Right lobe of liver (tissue), 6 donors: Measurements from ENCODE around the gene ATG5. TPM values are rescaled to one million over a fixed set of nuclear protein-coding genes. Genes with fewer than 3 reads are reported as not detected.

Source experiments
- ATAC-seq, 4 donors: fragments of 200-7000 bp; cut with Tn5 transposase; one replicate each; pipeline ENCODE4 v1.9.1; 2020; ENCODE audit warnings: mild to moderate bottlenecking in 4 of 4, moderate library complexity in 4 of 4
- DNase-seq, 3 donors: peaks; one replicate each; pipeline ENCODE4 v3.0.0-alpha.2; 2020
- H3K27ac ChIP-seq, 3 donors: fragments of 200-600 bp; one replicate each; pipeline ENCODE4 v1.8.0; 2022
- H3K27me3 ChIP-seq, 2 donors: fragments of 200-600 bp; one replicate each; pipeline ENCODE4 v1.8.0; 2022
- H3K36me3 ChIP-seq, 4 donors: fragments of 200-600 bp; sonication (generic) in 1 of 4; one replicate each; pipeline versions ENCODE4 v1.5.1 to v1.8.0; 2017 to 2022; ENCODE audit warnings: control low read depth in 1 of 4
- H3K4me1 ChIP-seq, 4 donors: fragments of 200-600 bp; sonication (generic) in 1 of 4; one replicate each; pipeline versions ENCODE4 v1.5.1 to v1.8.0; 2017 to 2022; ENCODE audit warnings: control low read depth in 1 of 4
- H3K4me3 ChIP-seq, 3 donors: fragments of 200-600 bp; one replicate each; pipeline ENCODE4 v1.8.0; 2022
- H3K9me3 ChIP-seq, 4 donors: fragments of 200-600 bp; sonication (generic) in 1 of 4; one replicate each; pipeline versions ENCODE4 v1.5.1 to v1.8.0; 2017 to 2022; ENCODE audit warnings: control low read depth in 1 of 4
- POLR2A ChIP-seq: fragments of 450-650 bp; IDR thresholded peaks from one replicate; pipeline ENCODE4 v1.6.1; 2017; ENCODE audit warnings: antibody characterized with exemption, mild to moderate bottlenecking
- WGBS: methylation state at CpG from one replicate; pipeline ENCODE4 v1.1.6; 2018; ENCODE audit warnings: low coverage, low lambda C conversion rate; ENCODE audit not compliant: insufficient coverage; ENCODE audit errors: missing lambda C conversion rate; 5-methylcytosine and 5-hydroxymethylcytosine counted together
- intact Hi-C, 2 donors: fragments of 100-400 bp; cut with DNase I; formaldehyde crosslinking; loops; one replicate each; pipeline versions ENCODE4 v1.11.2 to v1.14.1; 2022
- total RNA-seq, 6 experiments: library from RNA; depleted of rRNA in 2 of 6; stranded (reverse); fragments of >200 nt in 2 of 6; fragmentation: NEBNext Ultra II Directional in 3 of 6; extraction: Animal tissue kit (Norgen Biotek cat#: 25700) in 3 of 6; gene quantifications; one replicate each; pipeline versions ENCODE4 v1.1.0 to v1.2.4, GENCODE V29; 2016 to 2023
- TF ChIP-seq, protein P1 (sequence below), 4 donors: fragments of 200-600 bp in 3 of 4; fragments of 450-650 bp in 1 of 4; IDR thresholded peaks; one replicate each; pipeline versions ENCODE4 v1.5.1 to v1.8.0; 2016 to 2022; ENCODE audit warnings: antibody characterized with exemption in 4 of 4, mild to moderate bottlenecking in 2 of 4
- donor health status: DM: no; HTN: yes; CAD: no.
- donor health status: DM: no; HTN: no; CAD: no.
- donor health status: DM: no; HTN: no; CAD: no.
- donor health status: DM: no; HTN: yes; CAD: no.
- donor health status: DM: no; HTN: yes; CAD: no.

The ATG5 gene
- total RNA-seq, 6 experiments from 2014 or later = 12.8 to 27.8 (median 16.3) TPM

- intact Hi-C loops = no loop called here
- Histone ChIP-seq H3K4me1 (no peaks in the 10 kb centered on the region), H3K27me3 (no peaks in the 10 kb centered on the region), H3K36me3 (no peaks in the 10 kb centered on the region), H3K4me3 (no peak overlapping the region), H3K27ac (no peak overlapping the region), H3K9me3 (no peaks in the 10 kb centered on the region)
- WGBS = 86% methylated on average over 4 of the region's 4 CpGs
- ATAC-seq (no peak), DNase-seq (no peak)
- no peak for TF ChIP-seq POLR2A
- TF ChIP-seq, protein P1, sequence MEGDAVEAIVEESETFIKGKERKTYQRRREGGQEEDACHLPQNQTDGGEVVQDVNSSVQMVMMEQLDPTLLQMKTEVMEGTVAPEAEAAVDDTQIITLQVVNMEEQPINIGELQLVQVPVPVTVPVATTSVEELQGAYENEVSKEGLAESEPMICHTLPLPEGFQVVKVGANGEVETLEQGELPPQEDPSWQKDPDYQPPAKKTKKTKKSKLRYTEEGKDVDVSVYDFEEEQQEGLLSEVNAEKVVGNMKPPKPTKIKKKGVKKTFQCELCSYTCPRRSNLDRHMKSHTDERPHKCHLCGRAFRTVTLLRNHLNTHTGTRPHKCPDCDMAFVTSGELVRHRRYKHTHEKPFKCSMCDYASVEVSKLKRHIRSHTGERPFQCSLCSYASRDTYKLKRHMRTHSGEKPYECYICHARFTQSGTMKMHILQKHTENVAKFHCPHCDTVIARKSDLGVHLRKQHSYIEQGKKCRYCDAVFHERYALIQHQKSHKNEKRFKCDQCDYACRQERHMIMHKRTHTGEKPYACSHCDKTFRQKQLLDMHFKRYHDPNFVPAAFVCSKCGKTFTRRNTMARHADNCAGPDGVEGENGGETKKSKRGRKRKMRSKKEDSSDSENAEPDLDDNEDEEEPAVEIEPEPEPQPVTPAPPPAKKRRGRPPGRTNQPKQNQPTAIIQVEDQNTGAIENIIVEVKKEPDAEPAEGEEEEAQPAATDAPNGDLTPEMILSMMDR (IDR thresholded peaks at IDR 0.05) = no peak
Observed at GRCh38 chr6:106162921-106163320, 162.6 kb downstream of the ATG5 start.

GRCh38 chr6:106161893-106162292, 163.7 kb downstream of the ATG5 start:
- no peak for DNase-seq
- intact Hi-C loops = no loop called here
- no peak for ATAC-seq
- no peak overlapping the region for H3K27ac ChIP-seq
- no peaks in the 10 kb centered on the region for H3K27me3 ChIP-seq
- no peak overlapping the region for H3K4me3 ChIP-seq
- no CpG with 5 or more reads among the region's 2 CpGs for WGBS
- TF ChIP-seq POLR2A = no peak
- TF ChIP-seq, protein P1 (IDR thresholded peaks at IDR 0.05) = no peak
- no peaks in the 10 kb centered on the region for H3K36me3 ChIP-seq
- H3K4me1 ChIP-seq = no peaks in the 10 kb centered on the region
- no peaks in the 10 kb centered on the region for H3K9me3 ChIP-seq

GRCh38 chr6:106161311-106161874, 164.2 kb downstream of the ATG5 start:
- no peaks in the 10 kb centered on the region for H3K9me3 ChIP-seq
- no peak overlapping the region for H3K4me3 ChIP-seq
- no peak for ATAC-seq
- H3K4me1 ChIP-seq = no peaks in the 10 kb centered on the region
- DNase-seq = no peak
- WGBS = 69% methylated on average over 3 of the region's 3 CpGs
- H3K36me3 ChIP-seq = no peaks in the 10 kb centered on the region
- H3K27me3 ChIP-seq = no peaks in the 10 kb centered on the region
- intact Hi-C loops = no loop called here
- no peak overlapping the region for H3K27ac ChIP-seq
- no peak for TF ChIP-seq POLR2A
- TF ChIP-seq, protein P1 (IDR thresholded peaks at IDR 0.05) = no peak

DNA sequence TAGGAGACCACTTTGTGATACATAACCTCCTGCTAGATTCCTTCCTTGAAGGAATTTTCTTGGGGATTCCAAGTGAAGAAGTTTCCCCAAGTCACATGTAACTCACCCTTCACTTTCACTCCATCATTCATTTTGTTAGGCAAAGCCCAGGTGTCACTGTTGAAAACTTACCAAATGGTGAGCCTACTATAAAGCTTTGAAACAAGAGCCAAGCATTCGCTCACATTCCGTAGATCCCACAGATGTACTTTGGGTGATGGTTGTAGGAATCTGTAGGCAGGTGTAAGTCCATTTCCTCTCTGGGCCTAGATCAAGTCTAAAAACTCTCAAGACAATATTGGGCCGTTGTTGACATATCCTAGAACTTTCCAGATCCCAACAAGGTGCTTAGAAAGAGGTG, 165.4 kb downstream of the ATG5 start:
- intact Hi-C loops = no loop called here
- 70% methylated on average over 3 of the region's 3 CpGs for WGBS
- H3K4me1 ChIP-seq = no peaks in the 10 kb centered on the region

More for the DNA sequence above, 165.4 kb downstream of the ATG5 start:
- ATAC-seq = no peak
- Histone ChIP-seq H3K36me3 (no peaks in the 10 kb centered on the region), H3K9me3 (no peaks in the 10 kb centered on the region), H3K27me3 (no peaks in the 10 kb centered on the region), H3K27ac (no peak overlapping the region), H3K4me3 (no peak overlapping the region)
- TF ChIP-seq POLR2A = no peak
- TF ChIP-seq, protein P1 (IDR thresholded peaks at IDR 0.05) = no peak
- no peak for DNase-seq
